GM19467 (cell line): ENCODE measurements around the gene NEURL1.

Experiments
- ATAC-seq: cut with Tn5 transposase; IDR thresholded peaks from one replicate; pipeline ENCODE4 v1.9.1; 2021; ENCODE audit warnings: mild to moderate bottlenecking, moderate library complexity; ENCODE audit not compliant: unreplicated experiment

NEURL1 gene, protein sequence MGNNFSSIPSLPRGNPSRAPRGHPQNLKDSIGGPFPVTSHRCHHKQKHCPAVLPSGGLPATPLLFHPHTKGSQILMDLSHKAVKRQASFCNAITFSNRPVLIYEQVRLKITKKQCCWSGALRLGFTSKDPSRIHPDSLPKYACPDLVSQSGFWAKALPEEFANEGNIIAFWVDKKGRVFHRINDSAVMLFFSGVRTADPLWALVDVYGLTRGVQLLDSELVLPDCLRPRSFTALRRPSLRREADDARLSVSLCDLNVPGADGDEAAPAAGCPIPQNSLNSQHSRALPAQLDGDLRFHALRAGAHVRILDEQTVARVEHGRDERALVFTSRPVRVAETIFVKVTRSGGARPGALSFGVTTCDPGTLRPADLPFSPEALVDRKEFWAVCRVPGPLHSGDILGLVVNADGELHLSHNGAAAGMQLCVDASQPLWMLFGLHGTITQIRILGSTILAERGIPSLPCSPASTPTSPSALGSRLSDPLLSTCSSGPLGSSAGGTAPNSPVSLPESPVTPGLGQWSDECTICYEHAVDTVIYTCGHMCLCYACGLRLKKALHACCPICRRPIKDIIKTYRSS

DNA sequence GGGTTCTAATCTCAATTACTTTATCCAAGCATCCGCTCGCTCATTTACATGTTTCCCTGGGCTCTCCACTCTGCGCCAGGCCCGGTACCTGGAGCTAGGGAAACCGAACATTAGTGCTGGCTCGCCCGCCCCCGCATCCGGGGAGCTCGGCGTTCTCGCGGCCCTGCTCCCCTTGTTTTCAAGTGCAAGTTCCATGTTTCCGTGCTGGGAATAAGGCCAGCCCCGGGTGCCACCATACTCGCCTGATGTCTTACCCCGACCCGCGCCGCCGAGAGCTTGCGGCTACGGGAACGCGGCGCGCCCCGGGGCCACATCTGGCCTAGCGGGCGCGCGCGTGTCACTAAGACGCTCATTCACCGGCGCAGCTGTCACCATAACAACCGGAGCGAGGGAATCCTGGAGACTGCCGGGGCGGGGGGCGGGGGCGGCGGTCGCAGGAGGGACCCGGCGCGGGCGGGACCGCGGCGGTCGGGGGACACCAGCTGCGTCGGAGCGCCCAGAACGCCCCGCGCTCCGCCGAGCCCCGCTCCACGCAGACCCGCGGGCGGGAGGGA lies at the start of gene NEURL1:
Gene NEURL1 (plus strand): TSS at position 344 of the 554 bp plus-strand sequence. CDS start 683 bp downstream, outside the sequence.
- no peak for ATAC-seq

DNA sequence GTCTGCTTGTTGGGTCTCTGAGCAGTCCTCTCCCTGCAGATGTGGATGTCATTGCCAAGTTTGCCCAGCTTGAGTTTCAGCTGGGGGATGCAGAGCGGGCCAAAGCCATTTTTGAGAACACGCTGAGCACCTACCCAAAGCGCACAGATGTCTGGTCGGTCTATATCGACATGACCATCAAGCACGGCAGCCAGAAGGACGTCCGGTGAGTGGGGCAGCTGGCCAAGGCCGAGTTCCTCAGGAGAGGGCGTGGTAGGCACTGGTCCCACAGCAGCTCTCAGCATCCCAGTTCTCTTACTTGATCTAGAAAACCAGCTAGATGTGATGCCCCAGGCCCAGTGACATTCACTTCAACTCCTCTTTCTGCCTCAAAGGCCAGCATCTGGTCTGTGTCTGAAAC lies 49.0 kb upstream of the NEURL1 start:
- no peak for ATAC-seq

DNA sequence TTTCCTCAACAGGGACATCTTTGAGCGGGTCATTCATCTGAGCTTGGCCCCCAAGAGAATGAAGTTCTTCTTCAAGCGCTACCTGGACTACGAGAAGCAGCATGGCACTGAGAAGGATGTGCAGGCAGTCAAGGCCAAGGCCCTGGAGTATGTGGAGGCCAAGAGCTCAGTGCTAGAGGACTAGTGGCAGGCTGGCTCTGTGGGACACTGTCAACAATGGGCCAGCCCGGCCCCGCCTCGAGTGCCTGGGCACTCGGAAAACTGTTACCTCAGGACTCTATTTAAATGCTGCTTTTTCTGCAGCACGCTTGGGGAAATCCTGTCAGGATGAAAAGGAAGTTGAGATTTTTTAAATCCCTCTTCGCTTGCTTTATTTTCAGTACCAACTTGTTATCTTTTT lies 48.1 kb upstream of the NEURL1 start:
- ATAC-seq: no peak

- no peak for ATAC-seq
These were observed 47.5 kb upstream of the NEURL1 start for GRCh38 chr10:103445767-103446567.

GRCh38 chr10:103447187-103447586 lies 46.3 kb upstream of the NEURL1 start:
- ATAC-seq: no peak

GRCh38 chr10:103448746-103449145 lies 44.8 kb upstream of the NEURL1 start:
- no peak for ATAC-seq

DNA sequence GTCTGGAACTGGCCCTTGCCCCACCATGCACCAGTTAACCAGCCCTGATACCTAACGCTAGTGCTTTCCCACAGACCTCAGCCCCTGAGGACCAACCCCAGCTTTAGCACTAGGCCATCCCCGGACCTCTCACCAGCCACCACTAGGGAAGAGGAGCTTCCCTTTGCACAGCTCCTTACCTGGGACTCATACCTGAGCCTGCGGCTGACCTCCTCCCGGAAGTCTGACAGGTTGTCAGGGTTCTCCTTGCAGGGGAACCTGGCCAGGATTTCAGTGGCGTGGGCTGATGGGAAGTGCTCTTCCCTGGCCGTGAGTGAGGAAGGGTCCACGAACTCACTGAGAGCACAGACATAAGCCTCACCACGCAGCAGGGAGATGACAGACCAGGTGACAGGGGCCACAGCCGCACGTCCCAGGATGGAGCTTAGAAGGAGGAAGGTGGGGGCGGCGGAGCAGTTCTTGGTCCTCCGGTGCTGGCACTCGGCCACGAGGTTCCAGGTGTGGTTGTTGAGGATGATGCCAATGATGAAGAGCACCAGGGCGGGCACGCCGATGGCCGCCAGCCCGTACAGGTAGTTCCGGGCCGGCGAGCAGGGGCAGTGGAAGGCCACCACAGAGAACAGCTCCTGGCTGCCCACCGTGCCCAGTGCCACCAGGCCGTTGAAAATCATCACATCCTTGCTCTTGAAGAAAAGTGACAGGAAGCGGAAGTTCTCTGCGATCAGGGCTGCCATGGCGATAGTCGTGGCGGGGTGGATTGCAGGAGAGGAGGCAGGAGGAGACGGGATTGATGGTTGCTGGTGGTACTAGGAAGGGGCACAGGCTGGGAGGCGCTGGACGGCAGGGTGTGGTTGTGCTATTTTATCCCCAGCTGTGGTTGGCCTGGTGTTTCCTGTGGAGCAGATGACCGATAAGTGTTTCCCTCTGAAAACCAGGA lies 44.0 kb upstream of the NEURL1 start:
- ATAC-seq: no peak

DNA sequence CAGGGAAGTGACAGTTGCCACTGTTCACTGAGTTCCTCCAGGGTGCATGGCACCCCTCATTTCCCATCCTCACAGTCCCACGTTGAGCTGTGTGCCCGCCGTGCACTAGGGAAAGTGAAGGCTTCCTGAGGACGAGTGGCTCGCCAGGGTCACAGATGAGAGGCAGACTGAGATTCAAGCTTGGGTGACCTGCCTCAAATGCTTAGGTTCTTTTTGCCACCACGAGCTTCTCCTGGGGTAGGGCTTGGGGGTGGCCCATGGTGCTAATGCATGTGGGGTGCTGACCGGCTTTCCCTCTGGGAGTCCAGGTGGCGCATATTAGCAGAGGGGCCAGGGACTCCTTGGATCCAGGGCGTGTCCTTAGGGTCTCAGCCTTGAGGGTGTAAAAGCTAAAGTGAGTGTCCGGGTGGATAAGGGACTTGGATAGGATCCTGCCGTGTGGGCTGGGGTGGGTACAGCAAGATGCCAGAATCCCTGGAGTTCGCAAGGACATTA lies 43.3 kb upstream of the NEURL1 start:
- no peak for ATAC-seq

GRCh38 chr10:103451091-103451813 lies 42.3 kb upstream of the NEURL1 start:
- no peak for ATAC-seq

DNA sequence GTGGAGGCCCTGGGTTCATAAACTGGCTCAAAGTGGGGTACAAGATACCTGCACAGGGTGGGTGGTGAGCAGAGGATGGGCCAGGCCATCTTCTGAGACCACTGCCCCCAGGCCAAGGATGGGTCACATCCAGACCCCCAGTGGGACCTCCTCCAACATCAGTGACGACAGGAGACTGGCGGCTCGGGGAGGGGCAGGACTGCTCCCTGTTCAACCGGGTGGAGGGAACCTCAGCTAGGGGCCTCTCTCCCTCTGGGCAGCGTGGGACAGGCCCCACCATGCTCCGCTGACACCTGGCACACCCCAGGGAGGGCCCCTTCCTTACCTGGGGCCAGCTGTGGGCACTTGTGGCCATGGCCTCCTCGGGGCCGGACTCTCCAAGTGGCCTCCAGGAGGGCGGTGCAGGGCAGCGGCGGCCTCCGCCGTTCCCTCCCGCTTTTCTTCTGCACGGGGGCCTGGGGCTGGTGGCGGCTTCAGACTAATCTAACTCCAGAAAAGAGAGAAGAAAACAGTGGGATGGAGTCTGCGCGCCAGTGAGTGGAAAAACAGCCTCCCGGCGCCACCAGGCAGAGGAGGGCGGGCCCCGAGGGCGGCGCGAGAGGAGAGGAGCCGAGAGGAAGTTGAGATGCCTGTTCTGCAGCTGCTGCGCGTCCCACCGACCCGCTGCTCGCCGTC lies 41.5 kb upstream of the NEURL1 start, which contains the start of gene CALHM2:
Gene CALHM2 (minus strand): TSS at position 540 of the 675 bp plus-strand sequence. CDS start 2,429 bp downstream, outside the sequence.
- peak; percentile 63 for ATAC-seq

DNA sequence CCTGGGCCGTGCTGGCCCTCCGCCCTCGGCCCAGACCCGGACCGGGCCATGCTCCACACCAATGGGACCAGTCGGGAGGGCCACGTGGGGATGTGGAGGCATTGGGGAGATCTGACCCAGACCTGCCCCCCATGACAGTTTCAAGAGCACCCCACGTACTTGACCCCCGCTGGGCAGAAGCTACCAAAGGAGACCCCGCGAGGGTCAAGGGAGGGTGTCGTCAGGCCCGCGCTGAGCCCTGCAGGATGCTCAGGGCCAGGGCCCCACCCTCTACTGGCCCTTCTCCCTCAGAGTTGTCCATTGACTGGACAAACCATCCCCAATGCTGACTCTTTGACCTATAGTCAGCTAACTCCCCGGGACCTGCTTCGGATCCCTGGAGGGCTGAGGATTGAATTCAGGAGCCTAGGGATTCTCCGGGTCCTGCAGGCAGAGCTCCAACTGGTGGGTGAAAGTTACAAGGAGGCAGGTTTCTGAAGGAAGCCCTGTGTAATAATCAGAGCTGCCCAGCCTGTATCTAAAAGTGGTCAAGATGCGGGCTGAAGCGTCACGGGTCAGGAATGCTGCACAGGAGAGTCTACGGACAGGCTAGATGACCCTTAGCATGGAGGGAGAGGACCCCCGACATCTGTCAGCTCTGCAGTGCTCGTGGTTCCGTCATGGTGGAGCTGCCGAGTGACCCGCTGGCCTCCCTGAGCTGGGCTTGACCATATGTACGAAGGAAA lies 40.8 kb upstream of the NEURL1 start:
- ATAC-seq: no peak

- ATAC-seq: no peak
These were observed 39.5 kb upstream of the NEURL1 start for GRCh38 chr10:103454026-103454425.

DNA sequence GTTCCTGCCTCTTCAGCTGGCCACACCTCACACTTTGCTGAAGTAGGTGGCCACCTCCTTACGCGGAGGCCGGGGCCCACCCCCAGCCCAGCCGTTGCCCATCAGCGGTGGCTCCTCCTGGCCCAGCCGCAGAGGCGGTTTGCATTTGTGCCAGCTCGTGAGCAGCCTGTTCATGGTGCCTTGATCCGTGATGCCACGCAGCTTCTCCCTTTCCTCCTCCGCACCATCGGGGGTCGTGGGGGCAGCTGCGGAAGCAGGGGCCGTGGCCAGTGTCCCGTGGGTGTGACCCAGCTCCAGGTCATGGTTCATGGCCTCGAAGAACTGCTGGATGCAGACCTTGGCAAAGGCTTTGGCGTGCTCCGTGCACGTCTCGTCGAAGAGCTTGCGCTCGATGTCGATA lies 38.3 kb upstream of the NEURL1 start:
- no peak for ATAC-seq

DNA sequence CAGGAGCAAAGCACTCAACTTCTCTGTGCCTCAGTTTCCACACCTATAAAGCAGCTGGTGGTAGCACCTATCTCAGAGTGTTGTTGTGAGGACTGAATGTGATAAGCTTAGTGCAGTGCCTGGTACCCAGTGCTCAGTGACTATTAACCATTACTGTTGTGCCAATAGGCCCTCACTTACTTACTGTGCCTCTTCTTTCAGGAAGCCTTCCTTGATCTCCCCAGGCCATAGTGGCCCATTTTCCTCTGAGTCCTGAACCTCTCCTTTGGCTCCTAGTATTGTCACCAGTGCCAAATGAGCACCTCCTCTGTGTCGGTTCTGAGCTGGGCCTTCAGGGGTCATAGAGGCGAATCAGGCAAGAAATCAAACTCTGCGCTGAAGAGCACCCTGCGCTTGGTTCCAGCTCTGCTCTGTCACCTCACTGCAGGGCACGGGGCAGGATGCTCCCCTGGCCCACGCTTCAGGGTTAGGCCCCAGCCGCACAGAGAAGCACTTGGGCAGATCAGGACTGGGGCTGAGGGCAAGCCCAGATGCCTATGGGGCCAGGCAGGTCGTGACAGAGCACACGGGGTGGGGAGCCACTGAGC lies 37.3 kb upstream of the NEURL1 start:
- no peak for ATAC-seq

GRCh38 chr10:103457176-103457712 lies 36.3 kb upstream of the NEURL1 start:
- no peak for ATAC-seq

- ATAC-seq: no peak
These were observed 35.5 kb upstream of the NEURL1 start for GRCh38 chr10:103457896-103458583.

DNA sequence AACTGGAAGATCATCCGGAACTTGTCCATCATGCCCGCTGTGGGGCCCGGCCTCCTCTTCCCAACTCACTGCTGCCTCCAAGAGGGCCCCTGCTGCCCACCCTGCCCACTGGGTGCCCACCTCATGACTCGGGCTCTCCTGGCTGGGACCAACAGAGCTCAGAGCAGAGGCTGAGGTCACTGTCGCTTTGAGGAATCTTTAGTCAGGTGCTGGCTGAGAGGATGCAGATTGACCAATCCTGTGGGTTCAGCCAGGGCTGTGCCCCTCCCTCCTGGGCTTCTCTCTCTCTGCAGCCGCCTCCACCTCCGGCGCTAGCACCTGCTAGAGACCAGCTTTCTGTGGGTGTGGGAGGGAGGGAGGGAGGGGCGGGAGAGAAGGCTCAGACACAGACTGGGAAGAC lies 34.8 kb upstream of the NEURL1 start, which contains the start of gene CALHM1:
Gene CALHM1 (minus strand): TSS at position 181 of the 400 bp plus-strand sequence. CDS start 149 bp downstream, at position 32.
- ATAC-seq: no peak
